Measurements from ENCODE around the gene TOP3A. TPM values are rescaled to one million over a fixed set of nuclear protein-coding genes. Genes with fewer than 3 reads are reported as not detected.

TOP3A gene
- total RNA-seq, 1 experiment from 2014 or later = 73.7 TPM

- ChIA-PET POLR2A (no interaction called here), CTCF (no interaction called here)
- H3K36me3 Mint-ChIP-seq (ENCODE audit: insufficient read depth, unreplicated experiment) = peaks cover 32% of the 10 kb centered on the region
Observed at GRCh38 chr17:18361837-18362697, 47.3 kb upstream of the TOP3A start.

GRCh38 chr17:18360518-18360917 is 45.7 kb upstream of the TOP3A start:
- ChIA-PET CTCF (no interaction called here), POLR2A (no interaction called here)
- intact Hi-C loops (cut with micrococcal nuclease; ENCODE audit: unreplicated experiment) = loop anchor here (5.0 kb wide), 2 partner anchors 178 to 578 kb away; partner anchors contain the start of gene ALKBH5
- no peak for TF ChIP-seq CTCF (IDR thresholded peaks at IDR 0.05; ENCODE audit: insufficient read depth in 1 of 2, low read depth in 1 of 2, low read length in 1 of 2, severe bottlenecking in 1 of 2, unreplicated experiment in 1 of 2)
- no peak overlapping the region for H3K27ac Mint-ChIP-seq (ENCODE audit: unreplicated experiment)
- peaks cover 7% of the 10 kb centered on the region for H3K4me1 Mint-ChIP-seq (ENCODE audit: low read depth, unreplicated experiment)
- no peaks in the 10 kb centered on the region for H3K27me3 ChIP-seq (replicated peaks; ENCODE audit: control insufficient read depth, insufficient read depth, low read length)
- peaks cover 46% of the 10 kb centered on the region for H3K36me3 Mint-ChIP-seq (ENCODE audit: insufficient read depth, unreplicated experiment)
- H3K36me3 ChIP-seq (ENCODE audit: control insufficient read depth, insufficient read depth, low read length) = no peaks in the 10 kb centered on the region; the same call in 1 of the 2 replicates
- H3K4me1 ChIP-seq = 0 out of 2 replicates have a peak, but pooled peaks cover 4% of the 10 kb centered on the region
- peak overlapping the region; percentile 24 for H3K4me3 Mint-ChIP-seq (ENCODE audit: unreplicated experiment)
- H3K27me3 Mint-ChIP-seq (ENCODE audit: insufficient read depth, unreplicated experiment) = no peaks in the 10 kb centered on the region
- no TSS peak for BruUV-seq (replicated peaks)
- H3K9me3 ChIP-seq = no peaks in the 10 kb centered on the region
- no peak overlapping the region for H3K4me3 ChIP-seq (ENCODE audit: low read depth, low read length)
- no peaks in the 10 kb centered on the region for H3K9me3 Mint-ChIP-seq (ENCODE audit: unreplicated experiment)
- no peak for DNase-seq

More at GRCh38 chr17:18361837-18362697, 47.3 kb upstream of the TOP3A start:
- H3K4me3 Mint-ChIP-seq (ENCODE audit: unreplicated experiment) = peak overlapping the region; percentile 81
- 0 out of 2 replicates have a peak, but pooled peaks cover 4% of the 10 kb centered on the region for H3K4me1 ChIP-seq
- peak overlapping the region; percentile 99 for H3K4me3 ChIP-seq (ENCODE audit: low read depth, low read length)
- no TSS peak for BruUV-seq (replicated peaks)
- intact Hi-C loops (cut with micrococcal nuclease; ENCODE audit: unreplicated experiment) = loop anchor here (5.0 kb wide), 2 partner anchors 180 to 580 kb away; partner anchors contain the start of gene ALKBH5
- no peaks in the 10 kb centered on the region for H3K9me3 Mint-ChIP-seq (ENCODE audit: unreplicated experiment)
- H3K9me3 ChIP-seq = no peaks in the 10 kb centered on the region
- peaks cover 7% of the 10 kb centered on the region for H3K4me1 Mint-ChIP-seq (ENCODE audit: low read depth, unreplicated experiment)
- no peaks in the 10 kb centered on the region for H3K36me3 ChIP-seq (ENCODE audit: control insufficient read depth, insufficient read depth, low read length)
- TF ChIP-seq CTCF (IDR thresholded peaks at IDR 0.05; ENCODE audit: insufficient read depth in 1 of 2, low read depth in 1 of 2, low read length in 1 of 2, severe bottlenecking in 1 of 2, unreplicated experiment in 1 of 2) = no peak
- peak overlapping the region; percentile 45 for H3K27ac Mint-ChIP-seq (ENCODE audit: unreplicated experiment)
- H3K27me3 ChIP-seq (replicated peaks; ENCODE audit: control insufficient read depth, insufficient read depth, low read length) = no peaks in the 10 kb centered on the region
- no peak for DNase-seq
- no peaks in the 10 kb centered on the region for H3K27me3 Mint-ChIP-seq (ENCODE audit: insufficient read depth, unreplicated experiment)

GRCh38 chr17:18356624-18357023 is 41.8 kb upstream of the TOP3A start:
- Histone ChIP-seq H3K36me3 (ENCODE audit: control insufficient read depth, insufficient read depth, low read length) (peaks cover 2% of the 10 kb centered on the region), H3K27me3 (replicated peaks; ENCODE audit: control insufficient read depth, insufficient read depth, low read length) (no peaks in the 10 kb centered on the region), H3K4me3 (ENCODE audit: low read depth, low read length) (no peak overlapping the region), H3K4me1 (no peaks in the 10 kb centered on the region), H3K9me3 (no peaks in the 10 kb centered on the region)
- CTCF ChIA-PET = interaction anchor here (0.8 kb wide), 1 partner anchor 109 kb away, joined by 3 read pairs; no protein-coding TSS in a partner anchor
- no peaks in the 10 kb centered on the region for H3K4me1 Mint-ChIP-seq (ENCODE audit: low read depth, unreplicated experiment)
- POLR2A ChIA-PET = no interaction called here
- H3K4me3 Mint-ChIP-seq (ENCODE audit: unreplicated experiment) = no peak overlapping the region
- no peak overlapping the region for H3K27ac Mint-ChIP-seq (ENCODE audit: unreplicated experiment)
- H3K27me3 Mint-ChIP-seq (ENCODE audit: insufficient read depth, unreplicated experiment) = no peaks in the 10 kb centered on the region
- no TSS peak for BruUV-seq (replicated peaks)
- intact Hi-C loops (cut with micrococcal nuclease; ENCODE audit: unreplicated experiment) = no loop called here
- H3K9me3 Mint-ChIP-seq (ENCODE audit: unreplicated experiment) = no peaks in the 10 kb centered on the region
- peaks cover 75% of the 10 kb centered on the region for H3K36me3 Mint-ChIP-seq (ENCODE audit: insufficient read depth, unreplicated experiment)
- TF ChIP-seq CTCF (IDR thresholded peaks at IDR 0.05; ENCODE audit: insufficient read depth in 1 of 2, low read depth in 1 of 2, low read length in 1 of 2, severe bottlenecking in 1 of 2, unreplicated experiment in 1 of 2) = no peak
- no peak for DNase-seq

All from Caco-2 (cell line).